AG08396 (cell line): ENCODE results near the gene BRAF.
A peak's percentile ranks its signal among the peaks of the same experiment; 100 is the strongest.
"Not testable (repeated sequence)": the region's sequence is repeated elsewhere in the genome, so short reads cannot be mapped to it uniquely, and the experiment has no call there.

Source experiments
- DNase-seq: peaks from one replicate; pipeline ENCODE4 v3.0.0; 2012; ENCODE audit warnings: low spot score, mixed read lengths

BRAF gene

DNA sequence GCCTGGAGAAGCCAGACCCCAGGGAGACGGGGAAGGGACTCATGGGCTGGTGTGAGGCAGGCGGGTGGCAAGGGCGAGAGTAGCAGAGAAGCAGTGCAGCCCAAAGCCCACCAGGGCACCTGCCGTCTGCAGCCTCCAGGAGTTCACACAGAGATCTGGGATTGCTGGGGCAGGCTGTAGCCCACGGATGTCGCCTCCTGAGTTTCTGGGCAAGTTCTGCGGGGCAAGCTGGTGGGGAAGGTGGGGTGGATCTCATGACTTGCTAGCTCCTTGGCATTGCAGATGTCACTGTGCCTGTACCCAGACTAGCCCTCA is 246.0 kb downstream of the BRAF start:
- no peak for DNase-seq

- DNase-seq = no peak
These were observed 246.5 kb downstream of the BRAF start for GRCh38 chr7:140678081-140678815.

GRCh38 chr7:140677496-140677895 is 247.2 kb downstream of the BRAF start:
- no peak for DNase-seq

DNA sequence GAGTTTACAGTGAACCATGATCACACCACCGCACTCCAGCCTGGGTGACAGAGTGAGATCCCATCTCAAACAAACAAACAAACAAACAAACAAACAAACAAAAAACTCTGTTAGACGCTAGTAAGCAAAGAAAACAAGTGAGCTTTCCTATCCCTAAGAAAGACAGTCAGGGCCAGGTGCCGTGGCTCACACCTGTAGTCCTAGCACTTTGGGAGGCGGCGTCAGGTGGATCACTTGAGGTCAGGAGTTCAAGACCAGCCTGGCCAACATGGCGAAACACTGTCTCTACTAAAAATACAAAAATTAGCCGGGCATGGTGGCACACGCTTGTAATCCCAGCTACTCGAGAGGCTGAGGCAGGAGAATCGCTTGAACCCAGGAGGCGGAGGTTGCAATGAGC is 247.8 kb downstream of the BRAF start:
- DNase-seq = not testable (repeated sequence)

DNA sequence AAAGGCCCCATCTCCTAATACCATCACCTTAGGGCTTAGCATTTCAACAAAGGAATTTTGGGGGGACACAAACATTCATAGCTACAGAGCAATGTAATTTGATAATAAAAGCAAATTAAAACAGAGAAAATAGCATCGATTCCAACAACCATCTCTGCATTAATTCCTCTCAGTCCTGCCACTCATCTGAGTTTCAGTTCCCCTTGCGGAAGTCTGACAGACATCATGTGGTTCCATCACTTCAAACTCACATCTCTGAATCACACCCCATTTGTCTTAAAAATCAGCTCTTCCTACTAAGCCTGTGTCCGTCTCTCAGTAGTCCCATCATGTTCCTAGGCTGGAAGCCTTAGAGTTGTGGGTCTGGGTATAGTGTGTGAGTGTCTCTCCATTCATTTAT is 248.4 kb downstream of the BRAF start:
- no peak for DNase-seq

DNA sequence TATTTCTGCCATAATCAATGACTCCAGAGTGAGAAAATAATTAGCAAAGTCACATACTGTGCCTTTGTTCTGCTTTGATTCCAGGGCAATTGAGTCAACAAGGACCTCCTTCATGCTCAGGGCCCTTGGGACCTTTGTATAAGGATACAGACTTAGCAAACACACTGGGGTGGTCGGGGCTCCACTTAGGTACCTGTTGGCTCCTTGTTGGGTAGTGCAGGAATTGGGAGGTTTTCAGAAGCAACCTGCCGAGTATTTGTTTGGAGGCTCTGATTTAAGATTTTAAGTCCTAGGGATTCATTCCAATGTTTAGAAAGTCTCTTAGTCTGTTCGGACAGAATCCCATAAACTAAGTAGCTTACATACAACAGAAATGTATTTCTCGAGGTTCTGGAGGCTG is 249.0 kb downstream of the BRAF start:
- DNase-seq = no peak

DNA sequence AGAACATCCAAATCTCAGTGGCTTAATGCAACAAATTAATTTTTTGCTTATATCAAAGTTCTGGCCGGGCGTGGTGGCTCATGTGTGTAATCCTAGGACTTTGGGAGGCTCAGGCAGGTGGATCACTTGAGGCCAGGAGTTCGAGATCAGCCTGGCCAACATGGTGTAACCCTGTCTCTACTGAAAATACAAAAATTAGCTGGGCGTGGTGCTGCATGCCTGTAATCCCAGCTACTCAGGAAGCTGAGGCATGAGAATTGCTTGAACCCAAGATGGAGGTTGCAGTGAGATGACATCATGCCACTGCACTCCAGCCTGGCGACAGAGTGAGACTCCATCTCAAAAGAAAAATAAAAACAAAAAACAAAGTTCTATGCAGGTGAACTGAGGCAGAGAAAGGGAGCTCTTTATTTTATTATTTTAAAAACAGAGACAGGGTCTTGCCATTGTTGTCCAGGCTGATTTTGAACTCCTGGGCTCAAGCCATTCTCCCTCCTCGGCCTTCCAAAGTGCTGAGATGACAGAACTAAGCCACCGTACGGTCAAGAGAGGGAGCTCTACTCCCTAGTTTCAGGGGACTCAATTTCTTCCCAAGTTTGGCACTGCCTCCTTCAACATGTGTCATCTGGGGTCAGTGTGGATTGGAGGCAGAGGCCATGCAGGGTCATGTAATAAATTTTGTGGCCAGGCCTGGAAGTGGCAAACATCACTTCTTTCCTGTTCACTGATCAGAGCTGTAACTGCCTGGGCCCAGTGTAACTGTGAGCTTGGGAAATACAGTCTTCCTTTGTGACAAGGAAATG is 249.6 kb downstream of the BRAF start:
- DNase-seq = peak; percentile 77

DNA sequence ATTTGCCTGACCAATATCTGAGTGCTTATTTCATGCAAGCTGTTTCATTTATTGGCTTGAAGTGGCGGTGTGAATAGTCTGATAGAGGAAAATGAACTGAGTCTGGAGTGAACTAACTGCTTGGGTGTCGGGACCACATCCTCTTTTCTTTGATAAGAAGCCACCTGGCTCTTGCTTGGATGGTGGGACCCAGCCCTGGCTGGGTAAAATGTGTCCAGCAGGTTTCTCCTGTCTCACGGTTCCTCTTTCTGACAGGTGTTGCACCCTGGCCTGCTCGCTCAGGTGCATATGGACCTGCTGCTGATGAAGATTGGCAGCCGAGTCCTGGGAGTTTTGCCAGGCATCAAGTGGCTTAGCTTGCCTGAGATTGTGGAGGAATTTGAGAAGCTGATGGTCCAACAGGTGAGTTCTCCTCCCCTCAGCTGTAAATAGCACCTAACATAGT is 250.4 kb downstream of the BRAF start:
- no peak for DNase-seq

GRCh38 chr7:140673774-140674155 is 251.0 kb downstream of the BRAF start:
- DNase-seq = no peak

GRCh38 chr7:140673063-140673773 is 251.5 kb downstream of the BRAF start:
- peak; percentile 57 for DNase-seq

DNA sequence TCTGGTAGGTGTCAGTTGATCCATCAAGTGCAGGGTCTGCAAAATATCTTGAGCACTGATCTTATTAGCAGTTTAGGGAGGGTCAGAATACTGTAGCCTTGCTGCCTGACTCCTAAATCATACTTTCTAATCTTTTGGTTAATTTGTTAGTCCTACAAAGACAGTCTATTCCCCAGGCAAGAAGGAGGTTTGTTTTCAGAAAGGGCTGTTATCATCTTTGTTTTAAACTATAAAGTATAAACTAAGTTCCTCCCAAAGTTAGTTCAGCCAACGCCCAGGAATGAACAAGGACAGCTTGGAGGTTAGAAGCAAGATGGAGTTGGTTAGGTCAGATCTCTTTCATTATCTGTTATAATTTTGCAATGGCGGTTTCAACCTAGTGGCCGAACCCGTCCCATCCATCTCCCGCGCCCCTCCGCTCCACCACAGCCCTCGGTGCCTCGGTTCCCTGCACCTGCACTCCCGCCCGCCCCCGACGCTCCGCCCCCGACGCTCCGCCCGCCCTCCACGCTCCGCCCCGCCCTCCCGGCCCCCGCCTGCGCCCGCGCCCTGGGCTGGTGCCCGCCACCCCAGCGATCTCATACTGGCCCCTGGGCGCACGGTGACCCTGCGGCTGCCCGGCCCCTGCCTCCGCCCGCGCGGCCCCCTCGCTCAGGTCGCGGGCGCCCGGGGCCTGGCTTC is 252.2 kb downstream of the BRAF start, which contains the start of gene ADCK2:
ADCK2 (plus strand) TSS at position 564 of the 681 bp plus-strand sequence. CDS start 386 bp downstream, outside the sequence.
- DNase-seq = peak; percentile 91

DNA sequence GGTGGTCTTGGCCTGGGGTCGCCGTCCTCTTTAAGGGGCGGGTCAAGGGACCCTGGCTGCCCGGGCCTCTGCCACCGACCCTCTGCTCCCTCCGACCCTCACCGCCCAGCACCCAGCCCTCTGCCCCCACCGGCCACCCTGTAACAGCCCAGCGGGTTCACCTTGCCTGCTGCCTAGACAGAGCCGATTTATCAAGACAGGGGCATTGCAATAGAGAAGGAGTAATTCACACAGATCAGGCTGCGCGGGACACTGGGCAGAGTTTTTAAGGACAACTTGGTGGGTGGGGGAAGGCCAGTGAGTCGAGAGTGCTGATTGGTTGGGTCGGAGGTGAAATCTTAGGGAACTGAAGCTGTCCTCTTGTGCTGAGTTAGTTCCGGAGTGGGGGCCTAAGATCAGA is 252.8 kb downstream of the BRAF start:
- DNase-seq = no peak

- DNase-seq = no peak
These were observed 254.3 kb downstream of the BRAF start for GRCh38 chr7:140670343-140670935.

- not testable (repeated sequence) for DNase-seq
These were observed 254.9 kb downstream of the BRAF start for GRCh38 chr7:140669862-140670261.

GRCh38 chr7:140669352-140669751 is 255.4 kb downstream of the BRAF start:
- no peak for DNase-seq
